ENCODE results near the gene HOOK2.

- peak; percentile 74 for TF ChIP-seq POLR2AphosphoS5 (IDR thresholded peaks at IDR 0.05; ENCODE audit: borderline replicate concordance, low read depth, low read length)
- no peak for TF ChIP-seq EZH2 (IDR thresholded peaks at IDR 0.05)
- TF ChIP-seq FOXP2 (optimal IDR thresholded peaks at IDR 0.05; ENCODE audit: control extremely low read depth, extremely low read length, insufficient read depth): peak; percentile 70
These were observed 13.3 kb upstream of the HOOK2 start for GRCh38 chr19:12788682-12789097.
